Measurements from ENCODE around the gene NTN1. TPM values are rescaled to one million over a fixed set of nuclear protein-coding genes. Genes with fewer than 3 reads are reported as not detected.

Gene NTN1
- total RNA-seq, 1 donor from 2014 or later = 0.45 TPM

DNA sequence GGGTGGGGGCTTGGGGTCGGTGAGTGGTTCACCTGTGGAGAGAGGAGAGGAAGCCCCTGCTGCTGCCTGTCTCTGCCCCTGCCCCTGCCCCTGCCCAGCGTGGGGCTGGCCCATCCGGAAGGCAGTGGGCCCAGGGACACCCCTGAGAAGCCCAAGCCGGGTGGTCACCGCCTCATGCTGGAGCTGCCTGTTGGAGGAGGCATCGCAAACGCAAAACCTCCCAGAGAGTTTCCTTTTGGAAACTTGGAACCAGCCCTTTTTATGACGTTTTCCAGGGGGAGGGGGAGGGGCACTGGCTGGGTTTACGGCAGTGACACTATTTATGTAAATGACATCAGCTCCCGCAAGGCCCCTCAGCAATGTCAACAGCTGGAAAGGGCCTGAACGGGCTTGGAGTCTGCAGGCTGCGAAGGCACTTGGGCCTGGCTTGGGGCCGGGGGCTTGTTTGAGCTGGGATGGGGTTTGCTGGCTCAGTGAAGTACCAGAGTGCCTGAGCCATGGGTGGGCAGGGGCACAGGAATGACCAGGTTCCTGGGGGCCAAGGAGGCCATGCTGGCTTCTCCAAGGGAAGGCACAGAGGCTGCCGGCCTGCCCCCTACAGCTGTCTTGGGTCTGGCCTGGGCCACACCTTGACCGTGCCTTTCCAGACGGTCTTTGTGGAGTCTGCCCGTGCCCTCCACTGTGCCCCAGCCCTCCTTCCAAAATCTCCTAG lies 219.5 kb downstream of the NTN1 start:
- Mint-ChIP-seq H3K36me3 (no peaks in the 10 kb centered on the region), H3K27ac (no peak overlapping the region), H3K27me3 (ENCODE audit: insufficient read depth, low read depth) (peaks cover 15% of the 10 kb centered on the region), H3K9me3 (no peaks in the 10 kb centered on the region), H3K4me1 (peaks cover 36% of the 10 kb centered on the region), H3K4me3 (peak overlapping the region; percentile 62)
- peak overlapping the region; percentile 59 for H3K4me3 ChIP-seq
- peaks cover 5% of the 10 kb centered on the region for H3K4me1 ChIP-seq
- no peak for TF ChIP-seq EZH2phosphoT487 (IDR thresholded peaks at IDR 0.05)
- TF ChIP-seq, protein P1, sequence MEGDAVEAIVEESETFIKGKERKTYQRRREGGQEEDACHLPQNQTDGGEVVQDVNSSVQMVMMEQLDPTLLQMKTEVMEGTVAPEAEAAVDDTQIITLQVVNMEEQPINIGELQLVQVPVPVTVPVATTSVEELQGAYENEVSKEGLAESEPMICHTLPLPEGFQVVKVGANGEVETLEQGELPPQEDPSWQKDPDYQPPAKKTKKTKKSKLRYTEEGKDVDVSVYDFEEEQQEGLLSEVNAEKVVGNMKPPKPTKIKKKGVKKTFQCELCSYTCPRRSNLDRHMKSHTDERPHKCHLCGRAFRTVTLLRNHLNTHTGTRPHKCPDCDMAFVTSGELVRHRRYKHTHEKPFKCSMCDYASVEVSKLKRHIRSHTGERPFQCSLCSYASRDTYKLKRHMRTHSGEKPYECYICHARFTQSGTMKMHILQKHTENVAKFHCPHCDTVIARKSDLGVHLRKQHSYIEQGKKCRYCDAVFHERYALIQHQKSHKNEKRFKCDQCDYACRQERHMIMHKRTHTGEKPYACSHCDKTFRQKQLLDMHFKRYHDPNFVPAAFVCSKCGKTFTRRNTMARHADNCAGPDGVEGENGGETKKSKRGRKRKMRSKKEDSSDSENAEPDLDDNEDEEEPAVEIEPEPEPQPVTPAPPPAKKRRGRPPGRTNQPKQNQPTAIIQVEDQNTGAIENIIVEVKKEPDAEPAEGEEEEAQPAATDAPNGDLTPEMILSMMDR (IDR thresholded peaks at IDR 0.05) = no peak
- TF ChIP-seq EZH2 (IDR thresholded peaks at IDR 0.05) = no peak
- H3F3A ChIP-seq (ENCODE audit: low read depth) = peaks cover 4% of the 10 kb centered on the region
- no peak overlapping the region for H3K9ac ChIP-seq
- no peak overlapping the region for H3K27ac ChIP-seq
- H3K27me3 ChIP-seq = peaks cover 45% of the 10 kb centered on the region
- H4K20me1 ChIP-seq (ENCODE audit: low read depth) = peaks cover 52% of the 10 kb centered on the region
- no peaks in the 10 kb centered on the region for H3K79me2 ChIP-seq (ENCODE audit: low read depth)
- no peaks in the 10 kb centered on the region for H3K9me3 ChIP-seq (ENCODE audit: low read depth)
- peak overlapping the region; percentile 93 for H3K4me2 ChIP-seq
- H2AFZ ChIP-seq (replicated peaks) = no peak overlapping the region
- DNase-seq (ENCODE audit: low spot score) = peak; percentile 62
- no peaks in the 10 kb centered on the region for H3K36me3 ChIP-seq

DNA sequence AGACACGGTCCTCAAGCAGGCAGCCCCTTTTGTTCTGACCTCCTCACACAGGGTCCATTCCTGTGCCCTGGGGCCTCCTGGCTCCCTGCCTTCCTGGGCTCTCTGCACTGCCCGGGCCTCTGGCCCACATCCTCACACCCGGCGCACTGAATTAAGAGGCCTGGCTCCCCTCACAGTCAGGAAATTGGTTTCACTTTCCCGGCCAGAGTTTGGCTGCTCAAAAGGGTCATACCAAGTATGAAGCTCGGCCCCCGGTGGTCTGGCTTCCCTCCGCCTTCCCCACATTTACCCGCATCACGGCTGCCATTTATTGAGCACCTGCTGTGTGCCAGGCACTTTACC lies 220.0 kb downstream of the NTN1 start:
- Mint-ChIP-seq H3K4me1 (peaks cover 38% of the 10 kb centered on the region), H3K9me3 (no peaks in the 10 kb centered on the region), H3K27me3 (ENCODE audit: insufficient read depth, low read depth) (peaks cover 13% of the 10 kb centered on the region), H3K4me3 (peak overlapping the region; percentile 62), H3K36me3 (no peaks in the 10 kb centered on the region), H3K27ac (no peak overlapping the region)
- Histone ChIP-seq H3K27me3 (peaks cover 45% of the 10 kb centered on the region), H3K36me3 (no peaks in the 10 kb centered on the region), H3K79me2 (ENCODE audit: low read depth) (no peaks in the 10 kb centered on the region), H3K4me3 (no peak overlapping the region), H3K4me2 (no peak overlapping the region), H3K9ac (no peak overlapping the region), H2AFZ (replicated peaks) (no peak overlapping the region), H3F3A (ENCODE audit: low read depth) (peaks cover 4% of the 10 kb centered on the region), H3K27ac (no peak overlapping the region), H3K9me3 (ENCODE audit: low read depth) (no peaks in the 10 kb centered on the region), H3K4me1 (peaks cover 8% of the 10 kb centered on the region), H4K20me1 (ENCODE audit: low read depth) (peaks cover 52% of the 10 kb centered on the region)
- DNase-seq (ENCODE audit: low spot score) = no peak
- TF ChIP-seq EZH2phosphoT487 (IDR thresholded peaks at IDR 0.05) (no peak), EZH2 (IDR thresholded peaks at IDR 0.05) (no peak)
- TF ChIP-seq, protein P1 (IDR thresholded peaks at IDR 0.05) = no peak

DNA sequence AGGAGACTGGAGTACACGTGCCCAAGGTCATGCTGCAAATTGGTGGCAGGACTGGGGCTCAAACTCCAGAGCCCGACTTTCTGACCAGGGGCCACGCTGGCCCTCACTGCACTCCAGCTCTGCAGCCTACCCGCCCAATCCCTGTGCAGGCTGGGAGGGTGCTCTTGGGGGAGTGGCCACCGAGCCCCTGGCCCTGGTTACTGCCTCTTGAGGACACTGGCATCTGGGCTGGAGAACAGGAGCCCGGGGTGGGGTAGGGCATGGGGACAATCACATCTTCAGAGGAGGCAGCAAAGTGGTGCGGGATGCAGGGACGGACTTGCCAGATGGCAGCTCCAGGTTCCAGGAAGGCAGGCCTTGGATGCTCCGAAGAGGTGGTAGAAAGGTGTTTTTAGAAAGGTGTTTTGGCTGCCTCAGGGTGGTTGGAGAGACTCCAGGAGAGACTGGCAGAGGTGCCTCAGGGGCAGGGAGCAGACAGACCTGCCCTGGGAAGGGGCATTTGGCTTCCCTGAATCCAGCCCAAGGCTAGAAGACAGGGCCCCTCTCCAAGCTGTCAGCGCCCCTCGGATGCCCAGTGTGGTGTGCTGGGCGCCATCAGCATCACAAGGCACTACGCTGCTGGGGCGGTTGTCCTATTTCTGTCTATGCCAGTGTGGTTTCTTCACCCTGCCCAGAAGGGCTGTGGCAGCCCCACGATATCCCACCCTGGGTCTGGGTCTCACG lies 220.6 kb downstream of the NTN1 start:
- H4K20me1 ChIP-seq (ENCODE audit: low read depth) = peaks cover 53% of the 10 kb centered on the region
- no peak overlapping the region for H3K9ac ChIP-seq
- TF ChIP-seq EZH2phosphoT487 (IDR thresholded peaks at IDR 0.05) = no peak
- TF ChIP-seq EZH2 (IDR thresholded peaks at IDR 0.05) = no peak
- TF ChIP-seq, protein P1 (IDR thresholded peaks at IDR 0.05) = no peak
- H3K4me1 ChIP-seq = peaks cover 8% of the 10 kb centered on the region
- H3K4me2 ChIP-seq = no peak overlapping the region
- Mint-ChIP-seq H3K36me3 (no peaks in the 10 kb centered on the region), H3K27ac (no peak overlapping the region), H3K9me3 (no peaks in the 10 kb centered on the region), H3K4me3 (peak overlapping the region; percentile 46), H3K4me1 (peaks cover 38% of the 10 kb centered on the region), H3K27me3 (ENCODE audit: insufficient read depth, low read depth) (peaks cover 13% of the 10 kb centered on the region)
- H3K79me2 ChIP-seq (ENCODE audit: low read depth) = no peaks in the 10 kb centered on the region
- no peaks in the 10 kb centered on the region for H3K9me3 ChIP-seq (ENCODE audit: low read depth)
- H3K27ac ChIP-seq = no peak overlapping the region
- H3K4me3 ChIP-seq = no peak overlapping the region
- H3K36me3 ChIP-seq = no peaks in the 10 kb centered on the region
- no peak for DNase-seq (ENCODE audit: low spot score)
- H3F3A ChIP-seq (ENCODE audit: low read depth) = peaks cover 4% of the 10 kb centered on the region
- H2AFZ ChIP-seq (replicated peaks) = no peak overlapping the region
- H3K27me3 ChIP-seq = peaks cover 45% of the 10 kb centered on the region
